ENCODE measurements around the gene RANBP9.

DNA sequence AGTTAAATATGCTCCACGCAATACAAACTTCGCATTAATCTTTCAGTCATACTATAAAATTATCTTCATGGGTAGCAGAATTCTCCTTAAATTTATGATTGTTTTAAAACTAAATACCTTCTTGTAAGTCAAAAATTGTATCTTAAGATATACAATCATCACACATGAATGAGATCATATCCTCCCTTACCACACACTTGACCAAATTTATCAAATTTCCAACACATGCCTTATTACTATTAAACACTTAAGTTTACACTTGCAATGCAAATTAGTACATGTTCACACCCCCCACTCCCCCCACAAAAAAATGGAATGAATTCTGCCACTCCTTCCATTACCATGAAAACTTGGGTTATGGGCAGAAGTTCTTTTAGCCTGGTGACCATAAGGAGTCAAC lies 13.8 kb downstream of the RANBP9 start:
- TF ChIP-seq, protein P1, sequence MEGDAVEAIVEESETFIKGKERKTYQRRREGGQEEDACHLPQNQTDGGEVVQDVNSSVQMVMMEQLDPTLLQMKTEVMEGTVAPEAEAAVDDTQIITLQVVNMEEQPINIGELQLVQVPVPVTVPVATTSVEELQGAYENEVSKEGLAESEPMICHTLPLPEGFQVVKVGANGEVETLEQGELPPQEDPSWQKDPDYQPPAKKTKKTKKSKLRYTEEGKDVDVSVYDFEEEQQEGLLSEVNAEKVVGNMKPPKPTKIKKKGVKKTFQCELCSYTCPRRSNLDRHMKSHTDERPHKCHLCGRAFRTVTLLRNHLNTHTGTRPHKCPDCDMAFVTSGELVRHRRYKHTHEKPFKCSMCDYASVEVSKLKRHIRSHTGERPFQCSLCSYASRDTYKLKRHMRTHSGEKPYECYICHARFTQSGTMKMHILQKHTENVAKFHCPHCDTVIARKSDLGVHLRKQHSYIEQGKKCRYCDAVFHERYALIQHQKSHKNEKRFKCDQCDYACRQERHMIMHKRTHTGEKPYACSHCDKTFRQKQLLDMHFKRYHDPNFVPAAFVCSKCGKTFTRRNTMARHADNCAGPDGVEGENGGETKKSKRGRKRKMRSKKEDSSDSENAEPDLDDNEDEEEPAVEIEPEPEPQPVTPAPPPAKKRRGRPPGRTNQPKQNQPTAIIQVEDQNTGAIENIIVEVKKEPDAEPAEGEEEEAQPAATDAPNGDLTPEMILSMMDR (IDR thresholded peaks at IDR 0.05): no peak
- TF ChIP-seq ZFX (IDR thresholded peaks at IDR 0.05; ENCODE audit: borderline replicate concordance): no peak

All from 22Rv1 (cell line).